NCI-H510A treated with DMSO at 0.1 percent for 48 hours (cell line): ENCODE results near the gene MAP9.
"Not testable (repeated sequence)": the region's sequence is repeated elsewhere in the genome, so short reads cannot be mapped to it uniquely, and the experiment has no call there.

Experiments used
- DNase-seq: peaks from one replicate; lab custom pipeline; 2025; lab: John Stamatoyannopoulos, UW

MAP9 gene

DNA sequence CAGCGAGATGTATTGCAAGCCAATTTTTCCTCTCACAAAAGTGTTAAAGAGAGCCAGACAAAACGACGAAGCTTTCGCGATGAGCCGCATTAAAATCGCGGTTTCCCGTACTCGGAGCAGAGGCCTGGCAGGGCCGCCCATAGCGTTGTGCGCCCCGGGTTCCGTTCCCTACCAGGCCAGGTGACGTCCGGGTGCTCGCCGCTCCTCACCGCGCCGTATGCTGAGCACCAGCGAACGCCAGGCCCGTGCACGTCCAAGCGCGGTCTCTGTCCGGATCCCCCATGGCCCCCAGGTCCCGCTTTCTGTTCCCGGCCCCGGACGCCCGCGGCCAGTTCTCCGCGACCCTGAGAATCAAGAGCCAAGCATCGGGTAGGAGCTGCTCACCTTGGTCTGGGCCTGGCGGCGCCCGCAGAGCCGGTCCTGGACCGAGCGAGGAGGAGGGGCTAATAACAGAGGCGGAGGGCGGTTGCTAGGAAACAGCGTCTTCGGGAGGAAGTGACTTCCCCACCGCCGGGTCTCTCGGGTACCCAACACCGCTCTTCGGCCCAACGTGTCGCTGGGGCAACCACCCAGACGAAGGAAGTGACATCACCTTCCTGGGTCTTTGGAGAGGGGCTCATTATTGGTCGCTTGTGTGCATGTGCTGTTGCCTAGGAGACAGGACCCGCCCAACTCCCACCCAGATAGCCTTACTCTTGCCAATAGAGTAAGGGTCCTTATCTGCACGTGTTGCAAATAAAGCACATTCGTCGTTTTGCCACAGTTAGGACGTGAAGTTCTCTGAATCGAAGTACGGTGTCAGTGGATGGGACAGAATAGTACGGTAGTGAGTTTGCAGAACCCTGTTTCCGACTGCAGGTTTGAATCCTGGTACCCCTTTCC is at the start of gene MAP9:
MAP9 (minus strand) TSS at position 579 of the 882 bp plus-strand sequence. CDS start 1,115 bp downstream, outside the sequence.
- DNase-seq, result peak; percentile 87

- DNase-seq, result not testable (repeated sequence)
These were observed 48.0 kb upstream of the MAP9 start for GRCh38 chr4:155424778-155425177.

DNA sequence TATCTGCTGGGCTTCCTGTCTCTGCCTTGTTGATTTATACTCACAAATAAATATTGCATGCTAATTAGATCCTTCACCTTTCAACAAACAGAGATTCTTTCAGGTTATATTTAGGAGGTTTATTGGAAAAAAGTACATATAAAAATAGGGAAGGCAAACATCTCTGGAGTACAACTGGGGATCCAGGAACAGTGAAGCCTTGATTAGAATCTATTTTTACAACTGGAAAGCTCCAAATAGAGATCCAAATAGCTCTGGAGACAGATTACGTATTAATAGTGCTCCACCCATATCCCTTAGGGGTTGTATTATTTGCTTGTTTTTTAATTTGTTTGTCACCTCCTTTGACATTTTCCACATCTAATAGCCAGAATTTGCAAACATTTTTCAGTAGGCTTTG is 46.9 kb upstream of the MAP9 start:
- no peak for DNase-seq

DNA sequence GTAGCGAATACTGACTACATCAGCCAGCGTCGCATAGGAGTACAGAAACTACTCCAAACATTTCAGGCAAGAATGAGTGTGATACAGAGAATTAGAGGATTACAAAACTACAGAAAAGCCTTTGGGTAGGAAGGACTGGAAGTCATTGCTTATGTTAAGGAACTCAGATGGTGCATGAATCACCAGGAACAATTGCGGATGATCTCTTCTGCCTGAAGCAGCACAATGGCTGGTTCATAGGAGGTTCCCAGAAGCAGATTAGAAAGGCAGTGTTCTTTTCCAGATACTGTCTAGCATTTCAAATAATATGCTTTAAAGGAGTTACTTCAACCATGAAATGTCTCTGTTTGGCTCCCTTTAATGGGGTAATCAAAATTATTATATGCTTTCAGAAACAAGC is 42.5 kb upstream of the MAP9 start:
- DNase-seq, result no peak

DNA sequence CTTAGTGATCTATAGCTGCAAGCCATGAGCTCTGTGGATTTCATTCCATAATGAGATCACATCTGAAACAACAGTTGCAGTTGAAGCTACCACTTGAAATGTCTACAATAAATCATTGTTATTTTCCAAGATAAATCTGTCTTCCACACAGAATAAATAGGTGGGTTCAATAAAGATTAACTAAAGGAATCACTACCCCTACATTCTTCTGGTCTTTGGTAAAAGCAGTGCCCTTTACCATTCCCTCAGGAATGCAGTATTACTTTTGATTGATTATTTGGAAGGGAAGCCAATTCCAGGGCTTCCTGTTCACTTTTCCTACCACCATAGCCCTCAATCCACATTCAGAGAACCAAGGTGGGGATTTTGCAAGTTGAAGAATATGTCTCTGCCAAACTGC is 38.9 kb upstream of the MAP9 start:
- DNase-seq, result no peak

DNA sequence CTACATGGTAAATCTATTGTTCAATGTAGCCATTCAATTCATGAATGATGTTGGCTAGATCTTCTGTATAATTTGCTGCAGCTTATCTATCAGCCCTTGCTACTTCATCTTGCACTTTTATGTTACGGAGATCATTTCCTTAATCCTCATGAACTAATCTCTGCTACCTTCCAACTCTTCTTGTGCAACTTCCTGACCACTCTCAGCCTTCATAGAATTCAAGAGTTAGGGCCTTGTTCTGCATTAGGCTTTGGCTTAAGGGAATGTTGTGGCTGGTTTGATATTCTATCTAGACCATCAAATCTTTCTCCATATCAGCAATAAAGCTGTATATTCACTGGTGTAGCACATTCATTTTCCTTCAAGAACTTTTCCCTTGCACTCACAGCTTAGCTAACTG is 36.7 kb upstream of the MAP9 start:
- DNase-seq, result no peak

- no peak for DNase-seq
These were observed 34.8 kb upstream of the MAP9 start for GRCh38 chr4:155411546-155411945.

DNA sequence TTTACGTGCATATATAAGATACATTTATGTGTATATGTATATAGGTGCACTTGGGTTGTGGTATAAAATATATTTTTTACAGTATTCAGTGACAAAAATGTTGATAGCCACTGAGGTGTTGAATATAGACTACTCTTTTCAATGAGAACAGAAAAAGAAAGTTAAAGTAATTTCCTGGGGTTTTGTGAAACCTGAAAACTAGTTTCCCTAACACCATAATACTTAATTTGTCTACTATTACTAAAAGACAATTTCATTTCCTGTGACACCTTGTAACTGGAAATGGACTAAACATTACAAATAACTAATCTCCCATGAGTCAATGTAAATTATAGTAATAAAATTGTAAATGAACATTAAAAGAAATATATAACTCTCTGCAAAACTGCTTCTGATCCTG is 32.0 kb upstream of the MAP9 start:
- DNase-seq, result no peak

DNA sequence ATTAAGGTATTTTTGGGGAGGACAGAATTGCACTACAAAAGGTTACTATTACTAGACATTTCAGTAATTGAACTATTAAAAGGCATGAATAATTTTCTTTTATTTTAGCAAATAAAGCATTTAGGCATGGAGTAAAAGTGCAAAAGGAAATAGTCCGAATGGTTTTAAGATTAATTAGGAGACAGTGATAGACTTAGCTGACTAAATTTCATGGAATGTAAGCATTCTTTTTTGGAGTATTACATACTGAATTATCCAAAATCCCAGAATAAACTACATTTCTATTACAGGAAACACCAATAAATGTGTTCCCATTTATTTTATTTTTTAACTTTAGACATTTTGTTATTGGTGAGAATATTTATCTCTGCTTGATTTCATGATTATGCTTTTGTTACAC is 30.7 kb upstream of the MAP9 start:
- no peak for DNase-seq

DNA sequence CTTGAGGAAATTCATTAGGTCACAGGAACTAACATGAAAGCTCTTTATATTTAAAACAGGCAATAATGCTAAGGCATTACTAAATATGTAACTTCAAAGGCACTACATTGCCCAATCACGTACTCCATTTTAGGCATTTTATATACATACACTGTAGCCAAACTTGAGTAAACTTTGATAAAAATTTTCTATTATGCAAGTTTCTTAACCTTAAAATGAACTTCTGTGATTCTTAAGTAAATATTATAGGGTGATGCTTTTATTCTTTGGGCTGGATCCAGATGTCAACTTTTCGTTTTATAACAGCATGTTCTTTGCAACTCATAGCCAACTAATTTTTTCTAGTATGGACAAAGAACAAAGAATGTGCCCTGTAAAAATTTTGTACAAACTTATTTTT is 28.3 kb upstream of the MAP9 start:
- DNase-seq, result no peak

DNA sequence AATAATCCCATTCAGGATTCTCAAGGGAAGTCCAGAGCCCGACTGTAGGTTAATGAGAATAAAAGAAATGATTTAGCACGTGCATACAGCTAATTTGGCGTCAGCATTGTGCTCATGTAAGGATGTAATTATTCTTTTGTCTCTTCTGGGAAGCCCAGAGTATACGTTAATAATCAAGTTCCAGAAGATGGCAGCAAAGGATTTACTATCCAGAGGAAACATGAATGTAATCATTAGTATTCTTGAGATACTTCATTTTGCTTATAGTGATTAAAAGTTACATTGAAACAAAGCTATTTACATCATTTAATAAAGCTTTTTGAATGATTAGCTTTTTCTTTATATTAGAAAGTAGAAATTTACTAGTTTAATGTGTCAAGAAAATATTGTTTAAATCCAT is 27.1 kb upstream of the MAP9 start:
- peak; percentile 19 for DNase-seq

- DNase-seq, result no peak
These were observed 26.2 kb upstream of the MAP9 start for GRCh38 chr4:155402941-155403340.

GRCh38 chr4:155400893-155401292 is 24.1 kb upstream of the MAP9 start:
- DNase-seq, result no peak

- no peak for DNase-seq
These were observed 23.4 kb upstream of the MAP9 start for GRCh38 chr4:155399974-155400697.

DNA sequence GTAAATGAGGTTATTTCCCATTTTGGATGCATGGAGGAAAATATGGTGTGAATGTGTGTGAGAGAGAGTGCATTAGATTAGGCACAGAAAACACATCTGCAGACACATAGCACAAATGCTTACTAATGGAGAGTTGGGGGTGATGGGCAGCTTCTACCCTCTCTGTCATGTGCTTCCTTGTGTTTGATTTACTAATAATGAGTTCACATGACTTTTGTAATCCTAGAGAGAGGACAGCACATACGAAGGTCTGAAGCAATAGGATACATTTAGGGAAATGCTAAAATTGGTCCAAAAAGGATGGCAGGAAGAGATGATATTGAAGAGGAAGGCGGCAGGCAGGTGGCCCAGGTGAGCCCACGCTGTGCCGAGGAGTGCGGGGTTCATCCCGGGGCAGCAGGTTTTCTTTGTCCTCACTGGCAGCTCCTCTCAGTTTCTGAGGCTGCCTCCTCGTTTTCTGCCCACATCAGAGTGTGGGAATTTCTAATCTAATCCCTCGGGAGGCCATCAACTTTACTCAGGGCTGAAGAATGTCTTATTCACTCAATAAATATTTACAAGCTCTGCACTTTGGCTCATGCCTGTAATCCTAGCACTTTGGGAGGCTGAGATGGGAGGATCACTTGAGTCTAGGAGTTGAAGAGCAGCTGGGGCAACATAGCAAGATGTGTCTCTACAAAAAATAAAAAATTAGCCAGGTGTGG is 15.9 kb upstream of the MAP9 start:
- DNase-seq, result no peak

GRCh38 chr4:155391932-155392331 is 15.2 kb upstream of the MAP9 start:
- no peak for DNase-seq

GRCh38 chr4:155388162-155388561 is 11.4 kb upstream of the MAP9 start:
- no peak for DNase-seq

DNA sequence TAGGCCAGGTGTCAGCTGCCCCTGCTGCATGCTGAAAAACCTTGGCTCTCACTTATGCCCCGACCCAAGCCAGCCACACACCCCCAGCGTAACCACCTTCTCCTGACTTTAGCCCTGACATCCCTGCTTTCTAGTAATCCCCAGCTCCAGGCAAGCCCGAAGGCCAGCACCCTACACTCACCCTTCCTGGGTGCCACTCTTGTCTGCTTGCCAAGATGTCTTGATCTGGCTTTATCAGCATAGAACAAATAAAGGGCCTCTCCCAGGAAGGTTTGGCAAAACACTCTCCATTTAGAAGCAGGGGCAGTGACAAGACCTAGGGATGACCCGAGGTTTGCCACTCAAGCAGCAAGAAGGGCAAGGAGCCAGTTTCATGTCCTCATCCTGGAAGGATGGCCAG is 6.8 kb upstream of the MAP9 start:
- DNase-seq, result no peak

DNA sequence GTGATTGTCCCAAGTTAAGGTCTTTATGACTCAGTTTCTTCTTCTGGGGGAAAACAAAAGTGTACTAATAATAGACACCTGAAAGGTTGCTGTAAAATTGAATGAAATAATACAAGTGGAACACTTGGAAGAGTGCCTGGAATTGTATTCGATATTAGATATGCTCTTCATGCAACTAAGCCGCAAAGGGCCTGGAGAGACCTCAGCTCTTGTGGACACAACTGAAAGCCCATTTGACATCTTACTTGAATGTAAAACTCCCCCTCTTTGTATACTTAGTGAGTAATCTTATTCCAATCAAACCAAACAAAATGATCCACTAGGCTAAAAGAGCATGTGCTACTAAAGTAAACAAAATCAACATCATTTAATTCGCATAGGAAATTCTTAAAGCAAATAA is 511 bp upstream of the MAP9 start:
- peak; percentile 26 for DNase-seq

DNA sequence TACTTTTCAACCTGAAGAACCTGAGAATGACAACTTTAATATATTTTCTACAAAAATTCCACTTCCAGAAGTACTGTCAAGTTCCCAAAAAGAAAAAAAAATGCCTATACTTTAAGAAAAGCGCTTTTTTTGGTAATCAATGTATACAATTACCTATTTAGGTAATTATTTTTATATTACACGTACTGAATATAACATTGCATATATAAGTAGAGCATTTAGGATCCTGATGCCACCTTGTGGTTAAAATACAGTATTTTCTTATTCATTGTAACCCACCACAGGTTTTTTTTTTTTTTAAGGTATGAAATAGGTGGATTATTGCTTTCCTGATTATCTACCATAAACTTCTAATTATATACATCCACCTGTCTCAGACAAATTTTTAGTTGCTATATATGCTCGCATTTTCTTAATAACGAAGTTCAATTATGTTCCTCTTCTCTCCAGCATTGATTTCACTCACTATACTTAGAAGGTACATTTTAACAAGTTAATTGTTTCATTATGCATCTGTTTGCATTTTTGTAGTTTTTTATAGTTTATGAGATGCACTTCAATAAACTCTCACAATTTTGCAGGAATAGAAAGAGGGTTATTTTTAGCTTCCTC is 5.2 kb downstream of the MAP9 start:
- peak; percentile 13 for DNase-seq

DNA sequence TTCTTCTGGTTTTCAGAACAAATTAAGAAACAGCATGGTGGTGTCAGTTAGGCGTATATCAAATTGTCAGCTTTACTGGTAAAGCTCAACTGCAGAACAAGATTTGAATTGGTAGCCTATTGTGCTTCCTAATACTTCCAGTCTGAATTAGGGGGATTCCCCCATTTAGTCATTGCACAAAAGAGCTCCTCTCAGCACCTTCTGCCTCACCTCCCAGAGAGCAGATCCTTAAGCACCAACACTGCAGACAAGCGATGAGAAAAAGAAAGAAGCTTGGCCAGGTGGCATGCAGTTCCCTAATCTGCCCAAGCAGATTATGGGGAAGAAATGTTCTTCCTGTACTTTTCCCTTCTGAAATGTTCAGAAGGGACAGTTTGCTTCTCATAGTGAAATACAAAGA is 9.2 kb downstream of the MAP9 start:
- no peak for DNase-seq

- DNase-seq, result peak; percentile 21
These were observed 22.7 kb downstream of the MAP9 start for GRCh38 chr4:155353923-155354540.
